CD4-positive, alpha-beta T cell treated with Interleukin-17A for 1 hour (primary cell): Measurements from ENCODE around the gene TMEM187.

Experiments
- DNase-seq: peaks from one replicate; pipeline ENCODE4 v3.0.0-alpha.2; 2020

Gene TMEM187

DNA sequence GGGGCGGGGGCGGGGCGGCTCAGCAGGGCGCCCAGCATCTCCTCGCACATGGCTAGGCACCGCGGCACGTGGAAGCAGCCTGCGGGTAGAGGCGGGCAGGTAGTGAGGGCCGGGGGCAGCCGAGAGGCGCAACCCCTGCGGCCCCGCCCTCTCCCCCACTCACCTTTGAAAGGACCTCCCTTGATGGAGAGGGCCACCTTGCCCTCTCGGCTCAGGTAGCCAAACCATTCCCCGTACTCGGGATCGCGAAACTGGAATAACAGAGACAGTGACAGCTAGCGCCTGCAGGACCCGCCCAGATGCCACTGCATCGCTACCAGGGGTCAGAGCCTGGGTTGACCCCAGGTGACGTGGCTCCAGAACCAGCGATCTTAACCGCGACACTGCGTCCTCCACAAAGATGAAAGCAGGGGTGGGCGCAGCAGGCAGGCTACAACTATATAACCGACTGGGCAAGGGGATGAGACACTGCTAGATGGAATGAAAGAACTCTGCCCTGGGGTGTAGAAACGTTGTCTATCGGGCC lies 37.2 kb upstream of the TMEM187 start:
- no peak for DNase-seq

DNA sequence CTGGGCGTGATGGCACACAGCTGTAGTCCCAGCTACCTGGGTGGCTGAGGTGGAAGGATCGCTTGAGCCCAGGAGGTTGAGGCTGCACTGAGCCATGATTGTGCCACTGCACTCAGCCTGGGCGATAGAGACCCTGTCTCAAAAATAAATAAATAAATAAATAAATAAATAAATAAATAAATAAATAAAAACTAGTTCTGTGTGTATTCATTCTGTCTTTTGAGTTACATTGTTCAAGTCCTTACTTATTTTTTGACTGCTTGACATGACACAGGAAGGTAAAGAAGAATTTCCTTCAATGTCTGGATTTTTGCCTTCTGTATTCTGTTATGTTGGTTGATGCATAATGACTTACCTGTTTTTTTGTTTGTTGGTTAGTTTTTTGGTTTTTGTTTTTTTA lies 35.5 kb upstream of the TMEM187 start:
- no peak for DNase-seq

DNA sequence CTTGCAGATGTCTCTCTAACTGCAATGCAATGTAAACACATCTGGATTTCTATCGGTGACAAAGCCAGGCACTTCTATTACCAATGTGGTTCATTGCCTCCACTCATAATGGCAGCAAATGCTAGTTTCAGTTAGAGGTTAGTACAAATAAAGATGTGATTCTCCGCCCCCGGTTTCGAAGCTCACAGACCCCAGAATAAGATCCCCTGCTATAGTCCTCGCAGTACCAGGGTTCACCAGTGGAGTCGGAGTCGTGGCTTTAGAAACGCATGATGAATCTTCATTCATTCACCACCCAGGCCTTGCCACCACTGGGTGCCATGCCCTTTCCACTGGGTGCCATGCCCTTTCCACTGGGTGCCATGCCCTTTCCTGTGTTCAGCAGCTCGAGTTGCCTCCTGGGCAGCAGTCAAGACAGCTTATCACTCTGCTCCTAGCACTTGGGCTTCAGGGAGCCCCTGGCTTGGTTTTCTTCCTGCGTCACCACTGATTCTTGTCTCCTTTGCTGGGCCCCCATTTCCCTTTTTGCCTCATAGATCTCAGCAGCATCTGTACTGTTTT lies 34.2 kb upstream of the TMEM187 start:
- DNase-seq: no peak

DNA sequence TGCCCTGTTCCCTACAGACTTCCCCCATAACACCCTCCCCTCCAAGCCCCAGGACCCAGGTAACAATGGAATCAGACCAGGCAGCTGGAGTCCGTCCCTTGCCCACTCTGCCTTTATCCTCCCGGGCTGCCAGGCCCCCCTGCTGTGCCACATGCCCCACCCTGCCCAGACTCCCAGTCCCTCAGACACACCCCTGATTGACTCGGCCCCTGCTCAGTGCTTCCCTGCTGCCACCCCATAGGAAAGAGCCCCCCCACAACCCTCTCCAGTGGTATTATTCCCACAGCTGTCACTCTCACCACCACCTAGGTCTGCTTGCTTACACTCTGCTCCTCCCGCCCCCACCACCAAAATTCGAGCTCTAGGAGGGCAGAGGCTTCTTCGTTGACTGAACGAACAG lies 33.0 kb upstream of the TMEM187 start:
- DNase-seq: no peak

DNA sequence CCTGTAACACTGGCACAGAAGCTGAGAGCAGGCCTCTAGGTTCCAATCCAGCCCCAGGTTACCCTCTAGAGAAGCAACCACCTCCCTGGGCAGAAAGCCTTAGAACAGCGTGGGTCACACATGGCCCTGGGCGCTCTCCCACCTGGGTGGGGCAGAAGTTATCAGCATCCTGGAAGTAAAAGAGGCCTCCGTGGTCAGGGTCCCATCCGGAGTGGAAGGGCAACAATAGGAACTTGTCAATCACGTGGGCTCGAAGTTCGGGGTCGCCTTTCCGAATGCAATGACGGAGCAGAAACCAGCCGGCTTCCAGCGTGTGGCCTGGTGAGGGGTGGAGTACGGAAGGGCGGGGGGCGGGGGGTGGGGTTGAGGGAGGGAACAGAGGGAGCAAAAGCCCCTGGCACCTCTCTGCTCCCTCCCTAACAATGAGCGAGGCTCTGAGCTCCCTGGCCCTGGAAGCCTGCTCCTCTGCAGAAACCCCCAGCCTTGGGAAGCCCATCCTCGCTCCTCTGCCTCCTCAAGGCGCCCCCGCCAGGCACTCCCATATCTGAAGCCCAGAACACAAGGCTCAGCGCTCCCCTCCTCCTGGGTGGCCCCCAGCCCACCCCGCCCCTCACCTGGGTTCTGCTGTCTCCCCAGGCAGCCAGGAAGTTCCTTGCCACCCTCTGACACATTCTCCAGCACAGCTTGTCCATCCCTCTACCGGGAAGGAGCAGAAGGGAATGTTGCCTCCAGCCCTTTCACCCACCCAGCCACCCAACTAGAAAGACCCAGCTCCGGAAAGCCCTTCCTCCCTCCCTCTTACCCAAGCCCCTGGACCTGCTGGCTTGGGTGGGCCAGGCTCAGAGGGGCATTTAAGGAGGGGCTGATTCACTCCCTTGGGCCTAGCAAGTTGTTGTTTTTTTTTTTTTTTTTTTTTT lies 31.0 kb upstream of the TMEM187 start:
- DNase-seq: no peak

DNA sequence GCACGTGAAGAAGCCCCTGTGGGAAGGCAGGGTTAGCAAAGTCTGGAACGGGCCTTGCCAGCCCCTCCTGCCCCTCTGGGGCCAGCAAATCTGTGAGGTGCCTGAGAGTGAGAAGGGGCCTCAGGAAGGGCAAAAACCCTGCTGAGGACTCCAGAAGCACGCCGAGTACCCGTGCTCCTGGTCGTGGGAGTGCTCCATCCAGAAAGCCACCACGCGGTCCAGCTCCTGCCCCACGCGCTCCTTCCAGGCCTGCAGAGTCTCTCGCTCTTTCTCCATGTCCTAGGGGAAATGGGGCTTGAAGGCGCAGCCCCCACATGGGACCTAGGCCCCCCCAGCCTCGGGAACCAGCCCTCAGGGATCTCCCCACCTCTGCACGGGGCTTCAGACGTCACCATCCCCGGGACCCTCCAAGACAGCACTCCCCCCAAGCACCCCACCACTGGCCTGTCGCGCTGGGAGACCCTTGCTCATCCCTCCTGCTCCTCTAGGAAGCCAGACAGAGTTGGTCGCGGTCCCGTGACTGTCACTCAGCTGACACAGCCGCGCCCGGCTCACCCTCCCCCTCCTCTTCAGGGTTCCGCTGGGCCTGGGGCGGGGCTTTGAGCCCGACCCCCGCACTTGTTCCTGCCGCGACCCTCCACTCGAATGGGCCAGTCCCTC lies 28.3 kb upstream of the TMEM187 start, which contains the start of gene RENBP:
RENBP (minus strand) TSS at position 504 of the 660 bp plus-strand sequence; CDS start at position 471, 33 bp downstream.
- DNase-seq: peak; percentile 35

DNA sequence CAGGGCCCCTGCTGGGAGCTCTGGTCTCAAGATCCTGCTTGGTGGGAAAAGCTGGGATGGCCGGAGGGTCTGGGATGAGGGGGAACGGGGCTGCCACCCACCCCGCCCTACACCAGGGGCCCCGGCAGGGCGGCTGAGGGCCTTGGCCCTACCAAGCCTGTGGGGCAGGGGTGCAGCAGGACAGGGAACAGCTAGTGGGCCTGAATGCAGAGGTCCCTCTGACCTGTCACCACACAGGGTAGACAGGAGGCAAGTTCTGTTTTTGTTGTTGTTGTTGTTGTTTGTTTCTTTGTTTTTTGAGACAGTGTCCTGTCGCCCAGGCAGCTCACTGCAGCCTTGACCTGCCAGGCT lies 27.8 kb upstream of the TMEM187 start:
- no peak for DNase-seq

DNA sequence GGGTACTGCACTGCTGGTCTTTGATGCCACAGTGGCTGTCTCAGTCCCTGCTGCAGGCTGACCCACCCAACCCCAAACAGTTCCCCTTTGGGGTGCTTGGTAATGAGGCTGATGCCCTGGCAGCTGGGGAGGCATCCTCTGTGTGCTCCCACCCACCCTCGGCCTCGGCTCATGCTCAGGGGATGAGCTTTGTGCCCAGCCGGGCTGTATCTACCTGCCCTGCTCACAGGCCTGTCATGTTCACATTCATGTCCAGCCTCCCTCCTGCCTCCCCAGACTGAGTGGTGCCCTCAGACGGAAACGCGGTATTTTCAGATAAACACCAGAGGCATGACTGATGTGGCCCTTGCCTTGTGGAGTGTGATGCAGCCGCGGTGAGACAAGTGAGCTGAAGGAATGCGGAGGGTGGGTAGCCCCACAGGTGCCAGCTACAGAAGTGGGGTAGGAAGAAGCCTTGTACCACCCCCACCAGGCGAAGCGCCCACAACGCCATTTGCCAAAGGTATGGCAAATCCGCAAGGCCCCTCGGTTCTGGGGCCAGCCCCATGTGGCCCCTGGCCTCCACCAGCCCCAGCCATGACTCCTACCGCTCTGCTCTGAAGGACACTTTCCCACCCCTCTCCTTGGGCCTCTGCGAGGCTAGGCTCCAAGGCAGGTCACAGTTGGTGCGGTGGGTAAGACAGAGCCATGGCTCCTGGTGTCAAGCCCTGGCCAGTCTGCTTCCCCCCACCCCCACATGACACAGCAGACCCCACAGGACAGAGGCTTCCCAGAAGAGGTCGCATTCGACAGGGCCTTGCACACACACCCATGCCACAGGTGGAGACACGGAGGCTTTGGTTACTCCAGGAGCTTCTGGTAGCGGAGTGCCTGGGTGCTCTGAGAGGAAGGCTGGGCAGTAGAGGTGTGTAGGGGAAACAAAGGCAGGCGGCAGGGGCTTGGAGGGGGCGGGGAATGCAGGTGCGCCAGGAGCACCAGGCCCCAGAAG lies 26.3 kb upstream of the TMEM187 start:
- DNase-seq: no peak

DNA sequence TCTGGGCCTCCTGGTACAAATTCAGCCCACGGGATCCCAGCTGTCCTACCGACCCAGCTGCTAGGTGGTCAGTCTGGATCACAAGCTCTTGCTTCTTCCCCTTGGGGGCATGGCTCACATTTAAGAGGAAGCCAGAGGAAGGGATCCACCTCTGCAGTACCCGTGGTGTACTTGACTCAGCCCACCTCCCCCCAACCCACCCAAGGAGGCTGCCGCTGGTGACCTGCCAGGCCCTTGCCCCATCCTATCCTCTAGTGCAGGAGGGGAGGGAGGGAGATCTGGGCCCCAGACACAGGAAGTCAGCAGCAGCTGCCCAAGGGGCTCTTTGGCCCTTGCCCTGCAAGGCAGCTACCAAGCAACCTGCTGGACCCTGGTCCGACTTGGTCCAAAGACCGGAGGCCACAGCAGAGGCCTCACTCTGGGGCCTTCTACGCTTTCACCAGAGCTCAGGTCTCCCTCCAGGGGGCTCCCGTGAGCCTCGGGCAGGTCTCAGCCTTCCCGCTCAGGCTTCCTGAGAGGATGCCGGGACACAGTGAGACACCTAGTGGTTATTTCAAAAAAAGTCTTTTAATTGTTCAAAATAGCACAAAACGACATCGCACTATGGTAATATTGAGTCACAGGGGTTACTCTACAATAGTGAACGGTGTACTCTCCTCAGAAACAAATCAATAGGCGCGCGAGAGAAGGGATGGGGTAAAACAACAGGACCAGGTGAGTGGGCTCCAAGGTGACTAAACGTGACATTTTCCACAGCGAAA lies 25.4 kb upstream of the TMEM187 start:
- peak; percentile 85 for DNase-seq

DNA sequence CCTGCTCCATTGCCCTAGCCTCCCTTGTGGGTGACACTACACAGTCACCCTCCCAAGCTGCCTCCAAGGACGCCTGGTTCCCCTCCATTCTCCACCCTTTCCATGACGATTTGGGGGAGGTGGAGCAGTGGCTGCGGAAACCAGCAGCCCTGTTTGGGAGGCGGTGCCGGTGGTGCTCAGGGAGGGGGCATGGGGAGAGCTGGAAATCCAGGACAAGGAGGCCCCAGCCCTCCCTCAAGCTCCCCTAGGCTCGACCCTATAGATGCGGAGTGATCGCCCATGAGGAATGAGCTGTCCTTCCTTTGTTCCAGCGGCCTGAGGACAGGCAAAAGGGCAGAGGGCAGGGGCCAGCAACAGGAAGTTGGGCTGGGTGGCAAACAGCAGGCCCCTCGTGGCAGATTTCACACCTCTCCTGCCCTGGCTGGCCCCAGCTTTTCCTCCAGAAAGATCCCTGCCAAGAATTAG lies 24.5 kb upstream of the TMEM187 start:
- DNase-seq: no peak

DNA sequence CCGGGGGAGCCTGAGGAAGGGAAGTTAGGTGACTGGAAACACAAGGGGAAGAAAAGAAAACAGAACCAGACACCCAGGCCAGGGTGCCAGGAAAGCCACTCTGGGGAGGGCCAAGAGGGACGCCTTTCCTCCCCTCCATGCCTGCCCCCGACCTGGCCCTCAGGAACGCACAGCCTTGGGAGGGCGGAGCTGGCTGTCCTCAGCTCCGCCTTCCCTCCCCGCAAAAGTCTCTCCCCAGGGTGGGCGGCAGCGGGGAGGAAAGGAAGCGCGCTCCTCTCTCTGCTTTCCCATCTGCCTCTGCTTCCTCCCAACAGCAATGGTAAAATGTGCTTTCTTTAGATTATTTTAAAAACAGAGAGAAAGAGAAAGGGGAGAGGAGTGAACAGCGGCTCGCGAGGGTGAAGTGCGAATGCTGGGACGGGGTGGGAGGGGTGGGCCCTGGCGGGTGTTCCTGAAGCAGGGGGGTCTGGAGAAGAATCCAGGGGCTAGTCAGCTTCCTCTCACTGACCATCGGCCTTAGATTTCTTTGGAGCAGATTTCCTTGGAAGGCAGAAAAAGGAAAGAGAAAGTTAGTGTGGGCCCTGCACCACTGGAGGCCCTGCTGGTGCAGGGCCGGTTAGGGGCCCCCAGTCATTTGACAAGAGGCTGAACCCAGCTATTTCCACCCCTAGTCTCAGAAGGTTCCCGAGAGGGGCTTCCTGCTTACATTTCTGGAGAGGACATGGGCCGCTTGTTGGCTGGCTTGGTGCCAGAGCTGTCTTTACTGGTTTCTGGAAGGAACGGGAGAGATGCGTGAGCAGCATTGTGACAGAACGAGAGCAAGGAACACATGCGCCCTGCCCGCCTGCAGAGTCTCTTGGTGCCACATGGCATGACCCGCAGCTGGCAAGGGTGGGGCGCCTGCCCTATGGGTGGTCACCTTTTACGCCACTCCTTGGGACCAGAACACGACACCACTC lies 23.4 kb upstream of the TMEM187 start:
- no peak for DNase-seq

DNA sequence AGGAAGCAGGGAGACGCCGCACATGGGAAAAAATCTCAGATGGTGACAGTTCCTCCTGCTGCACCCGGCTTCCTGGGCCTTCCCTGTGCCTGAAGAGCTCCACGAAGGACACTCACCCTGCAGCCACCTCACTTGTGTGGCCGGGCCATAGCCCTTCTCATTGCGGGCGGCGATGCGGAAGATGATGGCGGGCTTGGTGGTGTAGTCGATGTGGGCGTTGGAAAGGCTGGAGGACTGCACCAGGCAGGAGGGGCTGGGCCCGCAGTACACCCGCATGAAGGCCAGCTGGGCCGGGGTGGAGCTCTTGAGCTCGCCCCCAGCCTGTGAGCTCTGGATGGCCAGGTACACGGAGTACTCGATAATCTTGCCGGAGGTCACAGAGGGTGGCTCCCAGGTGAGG lies 22.4 kb upstream of the TMEM187 start:
- no peak for DNase-seq

DNA sequence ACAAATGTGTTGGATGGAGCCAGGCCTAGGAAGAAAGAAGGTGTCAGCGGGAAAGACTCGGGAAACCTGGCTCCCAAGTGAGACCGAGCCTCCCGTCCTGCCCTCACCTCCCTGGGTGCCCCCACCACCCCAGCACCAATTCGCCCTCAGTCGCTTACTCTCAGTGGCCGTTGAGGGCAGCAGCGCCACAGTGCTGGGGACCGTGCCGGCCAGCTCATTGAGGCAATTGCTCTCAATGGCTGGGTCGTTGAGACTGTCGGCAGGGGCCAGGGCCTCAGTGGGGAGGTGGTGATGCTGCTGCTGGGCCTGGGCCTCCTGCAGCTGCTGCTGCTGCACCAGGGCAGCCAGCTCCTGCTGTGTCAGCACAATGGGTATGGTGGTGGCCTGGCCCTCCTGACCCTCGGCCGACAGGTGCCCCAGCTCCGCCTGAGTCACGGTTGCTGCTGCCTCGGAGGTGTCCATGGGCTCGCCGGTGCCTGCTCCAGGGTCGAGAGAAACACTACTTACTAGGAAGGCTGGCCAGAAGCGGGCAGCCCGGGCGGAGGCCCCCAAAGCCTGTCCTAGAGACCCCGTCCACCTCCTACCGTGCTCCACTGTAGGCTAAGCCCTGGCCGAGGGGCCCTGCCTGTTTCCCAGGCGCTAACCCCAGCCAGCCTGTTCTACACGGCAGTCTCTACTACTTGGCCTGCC lies 20.7 kb upstream of the TMEM187 start:
- no peak for DNase-seq

DNA sequence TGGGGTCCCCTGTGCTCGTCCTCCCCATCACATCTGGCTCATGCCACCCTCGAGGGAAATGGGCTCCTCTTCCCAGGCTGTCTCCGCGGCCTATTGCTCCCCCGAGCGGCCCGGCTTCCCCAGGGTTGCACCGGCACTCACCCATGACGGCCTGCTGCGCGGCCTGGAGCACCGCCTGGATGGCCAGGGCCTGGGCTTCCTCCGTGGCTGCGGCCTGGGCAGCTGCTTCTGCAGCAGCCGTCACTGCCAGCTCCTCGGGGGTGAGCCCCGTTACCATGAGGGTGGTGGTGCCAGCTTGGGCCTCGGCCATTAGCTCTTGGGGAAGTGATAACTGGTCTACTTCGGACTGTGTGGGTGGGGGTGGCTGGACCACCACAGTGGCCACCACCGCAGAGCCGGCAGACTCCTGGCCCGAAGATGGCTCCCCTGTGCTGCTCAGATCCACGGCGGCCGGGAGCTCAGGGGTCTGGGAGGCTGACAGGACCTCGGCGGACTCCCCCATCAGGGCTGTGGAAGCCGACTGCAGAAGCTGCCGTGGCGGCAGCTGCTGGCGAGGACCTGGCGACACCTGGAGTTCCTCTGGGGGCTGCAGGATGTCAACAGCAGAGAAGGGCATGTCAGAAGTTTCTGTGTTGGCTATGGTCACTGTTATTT lies 20.1 kb upstream of the TMEM187 start:
- DNase-seq: no peak

DNA sequence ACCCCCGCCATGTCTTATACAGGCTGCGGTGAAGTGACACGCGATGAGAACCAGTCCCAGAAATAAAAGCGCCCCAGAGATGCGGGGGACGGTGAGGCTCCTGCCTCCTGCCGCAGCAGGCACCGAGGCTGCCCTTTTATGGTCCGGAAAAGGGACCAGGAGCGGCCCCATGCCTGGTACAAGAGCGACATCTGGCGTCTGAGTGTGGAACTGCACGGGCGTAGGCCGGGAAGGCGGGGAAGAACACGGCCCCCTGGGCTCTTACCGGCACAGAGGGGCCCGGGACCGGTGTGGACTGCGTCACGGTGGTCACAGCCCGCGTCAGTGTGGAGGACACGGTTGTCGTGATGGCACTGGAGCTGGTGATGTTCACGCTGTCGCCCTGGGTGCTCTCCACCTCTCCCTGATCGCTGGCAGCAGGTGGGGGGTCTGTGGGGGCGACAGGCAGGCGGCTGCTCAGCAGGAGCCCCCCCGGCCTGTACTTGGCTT lies 19.2 kb upstream of the TMEM187 start:
- DNase-seq: peak; percentile 81

DNA sequence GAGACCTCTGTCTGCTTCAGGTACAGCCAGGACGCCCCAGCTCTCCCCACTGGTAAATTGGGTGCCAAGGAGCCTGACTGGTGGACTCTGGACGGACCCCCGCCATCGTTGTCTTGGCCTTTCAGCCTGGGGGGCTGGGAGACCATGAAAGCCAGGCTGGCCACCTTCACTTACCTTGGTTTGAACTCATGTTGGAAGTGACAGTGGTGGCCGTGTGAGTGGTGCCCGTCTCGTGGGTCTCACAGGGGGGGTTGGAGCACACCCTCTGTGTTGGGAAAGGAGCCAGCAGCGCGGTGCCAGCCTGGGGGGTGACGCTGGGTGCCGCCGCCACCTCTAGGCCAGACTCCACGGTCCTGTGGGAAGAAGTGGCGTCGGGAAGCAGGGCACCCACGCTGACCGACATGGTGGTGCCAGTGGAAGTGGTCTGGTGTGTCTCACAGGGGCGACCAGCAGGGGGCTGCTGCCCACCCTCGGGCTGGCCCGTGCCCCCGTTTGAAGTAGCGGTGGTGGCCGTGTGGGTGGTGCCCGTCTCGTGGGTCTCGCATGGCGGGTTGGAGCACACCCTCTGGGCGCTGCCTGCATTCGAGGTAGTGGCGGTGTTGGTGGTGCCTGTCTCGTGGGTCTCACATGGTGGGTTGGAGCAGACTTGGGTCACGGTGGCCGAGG lies 18.5 kb upstream of the TMEM187 start:
- DNase-seq: no peak

DNA sequence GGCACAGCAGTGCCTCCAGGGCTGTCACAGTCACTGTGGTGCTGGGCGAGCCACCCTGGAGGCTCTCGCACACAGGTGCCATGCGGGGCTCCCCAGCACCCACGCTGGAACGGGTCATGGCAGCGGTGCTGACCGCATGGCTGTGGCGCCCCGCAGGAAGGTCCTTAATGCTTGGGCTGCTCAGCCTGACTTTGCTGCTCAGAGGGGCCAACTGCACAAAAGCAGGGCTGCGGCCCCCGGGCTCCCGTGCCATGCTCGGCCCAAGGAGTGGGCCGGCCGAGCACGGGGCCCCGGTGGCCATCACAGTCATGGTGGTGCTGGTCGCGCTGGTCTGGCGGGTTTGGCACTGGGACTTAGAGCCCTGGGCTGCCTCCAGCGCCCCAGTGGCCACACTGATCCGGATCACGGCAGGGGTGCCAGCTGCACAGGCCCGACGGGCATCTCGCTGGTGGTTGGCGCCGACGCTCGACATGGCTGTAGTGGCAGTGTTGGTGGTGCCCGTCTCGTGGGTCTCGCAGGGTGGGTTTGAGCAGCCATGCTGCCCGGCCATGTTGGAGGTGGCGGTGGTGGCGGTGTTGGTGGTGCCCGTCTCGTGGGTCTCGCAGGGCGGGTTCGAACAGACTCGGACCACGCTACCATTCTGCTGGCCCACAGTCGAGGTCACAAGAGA lies 17.9 kb upstream of the TMEM187 start:
- no peak for DNase-seq

DNA sequence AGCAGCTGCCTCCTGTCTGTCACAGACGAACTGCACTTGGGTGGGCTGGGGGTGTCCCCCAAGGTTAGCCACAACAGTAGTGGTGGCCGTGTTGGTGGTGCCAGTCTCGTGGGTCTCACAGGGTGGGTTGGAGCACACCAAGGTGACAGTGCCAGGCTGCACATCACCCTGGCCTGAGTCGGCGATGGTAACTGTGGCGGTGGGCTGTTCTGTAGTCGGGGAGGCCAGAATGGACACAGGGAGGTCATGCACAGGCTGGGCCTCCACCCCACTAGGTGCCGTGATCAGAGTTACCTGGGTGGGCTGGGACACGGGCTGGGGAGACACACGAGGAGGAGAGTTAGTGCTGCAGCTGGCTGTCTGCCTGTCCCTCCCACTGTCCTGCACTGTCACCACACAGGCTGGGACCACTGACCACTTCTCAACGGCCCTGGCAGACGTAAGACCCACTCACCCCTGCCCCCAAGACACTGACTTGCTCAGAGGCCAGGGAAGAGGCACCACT lies 17.3 kb upstream of the TMEM187 start:
- no peak for DNase-seq
